ENCODE results near the gene KRT5.

KRT5 gene

DNA sequence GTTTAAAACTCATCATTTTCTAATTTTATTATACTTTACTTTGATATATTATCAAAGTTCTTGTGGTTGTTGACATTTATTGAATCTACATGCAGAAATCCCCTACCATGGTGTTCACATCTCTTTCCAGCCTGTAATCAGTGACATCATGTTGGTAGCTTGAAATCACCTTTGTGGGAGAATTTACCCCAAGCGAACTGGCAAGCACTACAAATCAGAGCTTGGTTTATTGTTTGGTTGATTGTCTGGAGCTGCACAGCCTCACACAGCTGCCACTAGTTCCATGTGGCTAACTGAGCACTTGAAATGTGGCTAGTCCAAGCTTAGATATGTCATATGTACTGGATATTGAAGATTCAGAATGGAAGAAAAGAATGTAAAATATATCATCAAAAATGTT lies 15.4 kb upstream of the KRT5 start:
- no peak for DNase-seq (ENCODE audit: low read depth)

DNA sequence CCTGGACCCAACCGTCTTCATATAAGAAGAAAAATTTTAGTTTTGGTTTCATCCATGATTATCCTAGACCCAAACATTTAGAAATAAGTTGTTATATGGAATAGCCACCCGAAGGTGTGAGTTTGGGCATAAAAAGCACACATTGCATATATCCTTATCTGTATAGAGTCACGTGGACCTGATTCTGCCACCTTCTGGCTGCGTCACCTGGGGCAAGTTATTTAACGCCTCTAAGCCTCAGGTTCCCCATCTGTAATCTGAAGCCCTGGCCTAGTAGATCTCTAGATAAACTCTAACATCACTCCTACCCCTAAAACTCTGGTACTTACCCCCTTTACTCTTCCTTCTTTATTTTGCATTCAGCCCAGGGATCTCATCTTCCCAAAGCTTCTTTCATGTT lies 14.3 kb upstream of the KRT5 start:
- no peak for DNase-seq (ENCODE audit: low read depth)

DNA sequence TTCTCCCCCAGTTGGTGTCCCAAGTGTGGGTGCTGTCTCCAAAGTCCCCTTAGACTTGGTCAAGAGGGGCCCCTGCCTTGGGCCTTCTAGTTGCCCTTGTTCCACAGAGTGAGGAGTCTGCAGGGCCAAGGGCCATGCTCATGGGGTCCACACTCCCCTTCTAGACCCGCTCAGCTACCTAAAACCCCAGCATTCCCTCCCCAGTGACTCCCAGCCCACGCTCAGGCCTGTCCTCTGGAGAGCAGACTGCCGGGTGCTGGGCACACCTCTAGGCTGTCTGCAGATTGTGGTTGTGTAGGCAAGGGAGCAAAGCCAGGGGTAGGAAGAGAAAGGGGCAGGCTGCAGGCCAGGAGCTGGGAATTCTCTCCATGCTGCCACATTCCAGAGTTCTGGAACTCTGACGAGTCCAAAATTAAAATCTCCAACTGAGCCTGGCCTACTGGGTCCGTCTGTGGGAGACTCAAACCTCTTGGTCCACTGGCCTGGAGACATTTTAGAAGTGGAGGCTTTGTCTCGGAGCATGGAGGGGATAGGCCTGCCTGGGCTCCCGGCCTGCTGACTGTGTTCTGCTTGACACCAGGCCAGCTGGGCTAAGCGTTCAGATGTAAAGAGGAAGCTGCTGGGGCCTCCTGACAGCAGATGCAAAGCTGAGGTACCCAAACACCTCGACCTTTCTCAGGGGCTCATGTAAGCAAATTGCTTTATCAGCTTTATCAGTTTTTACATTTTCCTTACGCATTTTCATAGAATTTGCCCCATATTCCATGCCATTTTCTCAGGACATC lies 13.7 kb upstream of the KRT5 start:
- no peak for DNase-seq (ENCODE audit: low read depth)

DNA sequence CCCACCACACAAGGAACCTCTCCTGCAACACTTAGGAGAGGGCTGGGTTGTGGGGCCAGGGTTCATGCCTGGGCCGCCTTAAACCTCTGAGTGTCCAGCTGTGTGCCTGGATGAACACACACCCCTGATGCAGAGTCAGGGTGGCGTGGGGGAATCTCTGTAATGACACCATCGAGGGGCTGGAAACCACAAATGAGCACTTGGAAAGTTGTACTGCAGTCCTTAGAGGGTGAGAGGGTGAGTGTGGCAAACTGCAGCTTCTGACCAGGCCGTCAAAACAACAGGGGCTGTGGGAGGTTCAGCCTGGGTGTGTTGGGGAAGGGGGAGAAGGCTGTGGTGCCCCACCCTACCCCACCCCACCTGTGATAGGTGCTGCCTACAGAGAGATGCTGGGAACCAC lies 12.4 kb upstream of the KRT5 start:
- no peak for DNase-seq (ENCODE audit: low read depth)

DNA sequence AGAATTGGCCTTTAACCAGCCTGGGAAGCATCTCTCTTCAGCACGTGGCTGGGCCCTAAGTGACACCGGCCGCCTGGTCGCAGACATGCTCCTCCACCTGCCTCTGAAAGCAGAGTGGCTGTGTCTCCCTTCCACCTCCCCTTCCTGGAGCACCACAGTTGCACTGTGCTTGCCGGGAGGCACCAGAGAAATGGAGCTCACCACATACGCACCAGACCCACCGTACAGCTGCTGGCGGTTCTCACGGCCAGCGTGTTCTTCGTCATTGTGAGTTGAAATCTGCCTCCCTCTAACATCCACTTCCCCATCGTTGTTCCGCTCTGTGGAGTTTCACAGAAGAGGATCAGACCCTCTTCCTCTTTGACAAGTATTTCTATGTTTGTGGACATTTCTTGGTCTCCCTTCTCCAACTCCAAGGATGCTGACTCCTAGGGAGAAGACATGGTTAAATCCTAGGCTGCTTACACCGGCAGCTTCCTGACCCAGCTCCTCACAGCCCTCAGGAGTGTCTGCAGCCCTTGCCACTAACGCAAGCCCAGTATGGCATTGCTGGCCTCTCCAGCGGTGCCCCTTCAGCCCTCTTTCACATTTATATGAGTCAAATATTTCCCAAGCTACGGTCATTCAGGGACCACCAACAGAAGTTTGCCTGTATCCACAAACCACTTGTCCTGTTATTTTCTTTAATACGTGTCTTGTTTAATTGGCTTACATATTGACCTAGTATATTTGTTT lies 11.5 kb upstream of the KRT5 start:
- DNase-seq (ENCODE audit: low read depth) = no peak

DNA sequence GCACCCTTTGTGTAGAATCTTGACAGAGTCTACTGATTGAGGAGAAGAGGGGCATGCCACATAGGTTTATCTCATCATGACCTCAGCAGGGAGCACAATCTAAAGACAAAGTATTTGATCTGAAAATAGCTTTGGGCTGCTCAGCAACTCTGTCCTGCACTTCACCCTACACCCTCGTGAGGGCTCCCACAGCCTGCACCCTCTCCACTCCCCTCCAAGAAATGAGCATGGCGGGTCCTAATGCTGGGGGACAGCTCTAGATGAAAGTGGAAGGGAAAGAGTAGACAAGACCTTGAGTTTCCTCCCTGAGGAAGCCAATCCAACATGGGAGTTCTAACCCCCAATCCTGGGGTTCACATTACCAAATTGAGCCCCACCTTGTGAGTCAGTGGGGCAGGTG lies 10.7 kb upstream of the KRT5 start:
- DNase-seq (ENCODE audit: low read depth) = no peak

DNA sequence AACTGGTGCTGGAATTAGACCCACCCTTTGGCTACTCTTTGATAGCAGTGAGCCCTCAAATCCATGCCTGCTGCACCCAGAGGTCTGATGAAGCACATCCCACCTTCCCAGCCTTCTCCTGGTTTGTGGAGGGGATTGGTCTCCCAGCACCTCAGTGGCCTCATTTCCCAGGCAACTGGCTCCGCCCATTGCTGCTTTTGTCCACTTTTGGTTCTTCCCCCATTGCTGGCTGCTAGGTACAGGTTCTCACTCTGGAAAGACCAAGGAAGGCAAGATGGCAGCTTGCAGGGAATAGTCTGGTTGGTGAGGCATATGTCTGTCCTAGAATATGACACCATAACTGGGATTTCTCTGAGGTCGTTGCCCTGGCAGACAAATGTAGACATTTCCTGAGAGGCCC lies 10.2 kb upstream of the KRT5 start:
- DNase-seq (ENCODE audit: low read depth) = no peak

DNA sequence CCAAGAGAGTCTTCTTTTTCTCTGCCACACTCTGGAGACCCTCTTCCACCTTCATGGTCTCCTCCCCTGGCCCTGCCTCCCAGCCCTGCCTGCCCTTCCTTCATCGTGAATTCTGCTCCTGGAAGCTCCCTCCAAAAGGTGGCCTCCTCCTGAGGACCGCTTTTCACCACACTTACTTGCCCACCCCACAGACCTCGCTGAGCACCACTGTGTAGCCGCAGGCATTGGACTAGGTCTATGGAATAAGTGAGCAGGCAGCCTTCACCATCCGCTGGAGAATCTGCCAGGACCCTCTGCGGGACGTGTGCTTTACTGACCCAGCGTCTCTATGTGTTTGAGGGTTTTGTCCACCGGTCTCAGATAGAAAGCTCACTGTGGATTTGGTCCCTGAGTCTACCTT lies 9.7 kb upstream of the KRT5 start:
- no peak for DNase-seq (ENCODE audit: low read depth)

DNA sequence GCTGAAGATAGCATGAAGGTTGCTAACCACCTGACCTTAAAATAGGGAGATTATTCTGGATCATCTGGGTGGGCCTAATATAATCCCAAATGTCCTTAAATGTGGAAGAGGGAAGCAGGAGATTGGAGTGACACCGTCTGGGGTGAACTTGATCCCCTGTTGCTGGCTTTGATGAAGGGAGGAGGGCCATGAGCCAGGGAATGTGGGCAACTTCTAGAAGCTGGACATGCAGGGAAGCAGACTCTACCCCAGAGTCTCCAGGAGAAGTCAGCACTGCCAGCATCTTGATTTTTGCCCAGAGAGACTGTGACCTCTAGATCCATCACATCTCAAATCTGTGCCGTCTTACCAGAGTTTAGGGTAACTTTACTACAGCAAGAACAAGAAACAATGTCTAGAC lies 9.2 kb upstream of the KRT5 start:
- DNase-seq (ENCODE audit: low read depth) = no peak

DNA sequence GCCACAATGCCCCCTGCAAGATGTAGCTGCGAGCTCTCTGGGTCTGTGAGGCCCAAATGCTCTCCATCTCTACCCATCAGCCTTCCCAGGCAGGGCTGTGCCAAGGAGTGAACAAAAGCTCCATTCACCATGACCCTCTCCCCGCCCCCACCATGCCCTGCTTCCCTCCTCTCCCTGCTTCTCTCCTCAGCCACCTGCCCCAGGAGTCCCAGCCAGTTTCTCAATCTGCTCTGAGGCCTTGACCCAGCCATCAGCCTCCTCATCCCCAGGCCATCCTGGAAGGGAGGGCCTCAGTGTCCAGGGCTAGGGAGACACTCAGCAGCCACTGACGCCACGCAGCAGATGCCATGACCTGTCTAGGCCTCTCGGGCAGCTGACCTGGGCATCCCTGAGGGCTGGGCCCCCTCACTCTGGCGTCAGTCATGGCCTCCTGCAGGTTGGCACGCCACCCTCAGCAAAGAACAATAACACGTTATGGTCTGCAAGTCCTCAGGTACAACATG lies 8.5 kb upstream of the KRT5 start:
- DNase-seq (ENCODE audit: low read depth) = no peak

DNA sequence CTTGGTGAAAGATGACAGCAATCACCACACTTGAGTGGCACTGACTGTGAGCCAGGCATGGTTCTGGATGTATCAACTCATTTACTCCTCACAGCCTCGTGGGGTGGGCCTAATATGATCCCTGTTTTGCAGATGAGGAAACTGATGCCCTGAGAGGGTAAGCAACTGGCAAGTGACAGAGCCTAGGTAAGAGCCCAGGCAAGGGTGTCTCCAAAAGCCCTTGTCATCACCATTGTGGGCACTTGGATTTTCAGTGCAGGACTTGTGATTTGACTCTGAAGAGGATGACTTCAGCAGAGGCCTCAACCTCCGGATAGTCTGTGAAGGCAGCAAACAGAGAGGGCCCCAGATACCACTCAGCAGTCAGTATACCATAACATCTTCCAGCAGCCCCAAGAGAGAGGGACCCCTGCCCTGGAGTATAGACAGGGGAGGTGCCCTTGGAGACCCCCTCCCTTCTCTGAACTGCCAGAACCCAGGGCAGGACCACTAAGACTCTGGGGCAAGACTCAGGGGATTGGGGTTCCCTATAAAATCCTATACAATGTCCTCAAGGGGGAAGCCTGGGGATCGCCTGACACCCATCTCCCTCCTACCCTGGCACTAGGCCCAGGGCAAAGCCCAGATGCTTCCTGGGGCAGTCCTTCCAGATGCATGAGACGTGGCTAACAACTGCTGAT lies 7.1 kb upstream of the KRT5 start:
- DNase-seq (ENCODE audit: low read depth) = no peak

DNA sequence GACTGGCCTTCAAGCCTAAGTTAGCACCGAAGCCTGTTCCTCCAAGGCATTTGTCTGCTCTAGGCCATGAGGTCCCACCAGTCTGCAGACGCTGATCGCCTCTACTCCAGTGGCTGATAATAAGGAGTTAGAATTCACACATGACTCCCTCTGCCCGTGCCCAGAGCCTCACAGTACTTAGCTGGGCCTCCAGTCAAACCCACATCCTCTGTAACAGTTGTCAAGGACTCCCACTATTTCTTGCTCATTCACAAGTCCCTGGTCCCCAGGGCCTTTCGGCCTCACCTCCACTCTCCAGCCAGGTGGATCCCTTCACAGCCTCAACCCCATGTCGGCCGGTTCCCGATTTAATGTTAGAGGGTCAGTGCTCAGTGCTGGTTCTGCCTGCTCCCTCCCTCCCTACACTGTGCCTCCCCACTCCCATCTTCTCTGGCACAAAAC lies 6.3 kb upstream of the KRT5 start:
- DNase-seq (ENCODE audit: low read depth) = no peak

DNA sequence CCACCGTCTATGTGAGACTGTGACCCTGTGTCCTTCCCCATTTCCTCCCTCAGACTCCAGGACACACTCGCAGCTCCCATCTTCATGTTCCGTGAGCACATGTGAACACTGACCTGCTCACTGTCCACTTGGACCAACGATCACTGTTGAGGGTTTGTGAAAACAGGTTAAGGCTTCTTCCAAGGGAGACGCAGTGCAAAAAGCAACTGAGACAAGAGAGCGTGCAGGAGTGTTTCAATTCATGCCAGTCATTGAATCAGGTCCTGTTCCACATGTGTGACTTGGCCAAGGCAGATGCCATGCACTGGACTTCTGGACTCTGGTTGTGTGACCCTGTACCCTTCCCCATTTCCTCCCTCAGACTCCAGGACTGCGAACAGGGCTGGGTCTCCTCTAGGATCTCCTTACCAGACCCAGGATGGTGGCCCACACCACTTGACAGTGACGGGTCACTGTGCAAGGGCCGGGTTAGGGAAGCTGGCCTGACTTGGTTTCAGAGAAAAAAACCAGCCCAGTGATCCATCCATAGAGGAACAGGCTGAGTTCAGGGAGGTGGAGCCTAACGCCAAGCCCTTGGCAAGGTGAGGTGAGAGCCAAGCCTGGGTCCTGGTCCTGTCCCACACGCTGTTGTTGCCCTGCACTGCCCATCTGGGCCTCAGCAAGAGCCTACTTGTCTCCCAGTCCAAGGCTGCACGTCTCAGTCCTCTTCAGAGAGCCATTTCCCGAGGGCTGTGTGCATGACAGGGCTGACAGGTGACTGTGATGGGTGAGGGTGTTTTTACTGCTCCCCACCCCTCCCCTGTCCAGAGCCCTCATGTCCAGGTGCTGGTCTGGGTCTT lies 5.7 kb upstream of the KRT5 start:
- DNase-seq (ENCODE audit: low read depth) = no peak

DNA sequence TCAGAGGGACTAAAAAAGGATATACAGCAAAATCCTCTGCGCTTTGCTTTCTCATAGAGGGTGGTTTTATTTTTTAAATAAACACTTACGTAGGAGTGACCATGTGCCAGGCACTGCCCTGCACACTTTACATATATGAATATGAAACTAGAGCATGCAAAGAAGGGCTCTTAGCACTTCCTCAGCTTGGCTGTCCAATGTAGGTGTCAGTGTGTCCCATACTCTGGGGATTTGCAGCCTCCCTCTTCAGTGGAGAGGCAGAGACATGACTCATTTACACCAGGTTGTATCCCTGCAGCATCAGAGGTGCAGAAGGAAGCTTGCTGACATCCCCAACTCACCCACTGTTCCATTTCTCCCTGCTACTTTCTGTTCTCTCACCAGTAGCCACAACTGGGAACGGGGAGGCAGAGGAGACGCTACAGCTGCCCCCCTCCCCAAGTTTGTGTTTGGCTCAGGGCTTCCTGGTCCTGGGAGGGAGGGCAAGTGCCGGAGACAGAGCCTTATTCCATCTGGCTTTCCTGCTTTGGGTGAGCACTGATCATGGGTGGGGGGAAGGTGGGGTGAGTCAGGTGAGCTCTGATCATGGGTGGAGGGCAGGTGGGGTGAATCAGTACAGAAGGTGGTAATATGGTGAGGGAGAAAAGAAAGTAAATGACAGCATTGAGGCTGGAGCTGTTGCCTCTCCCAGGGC lies 4.9 kb upstream of the KRT5 start:
- DNase-seq (ENCODE audit: low read depth) = no peak

DNA sequence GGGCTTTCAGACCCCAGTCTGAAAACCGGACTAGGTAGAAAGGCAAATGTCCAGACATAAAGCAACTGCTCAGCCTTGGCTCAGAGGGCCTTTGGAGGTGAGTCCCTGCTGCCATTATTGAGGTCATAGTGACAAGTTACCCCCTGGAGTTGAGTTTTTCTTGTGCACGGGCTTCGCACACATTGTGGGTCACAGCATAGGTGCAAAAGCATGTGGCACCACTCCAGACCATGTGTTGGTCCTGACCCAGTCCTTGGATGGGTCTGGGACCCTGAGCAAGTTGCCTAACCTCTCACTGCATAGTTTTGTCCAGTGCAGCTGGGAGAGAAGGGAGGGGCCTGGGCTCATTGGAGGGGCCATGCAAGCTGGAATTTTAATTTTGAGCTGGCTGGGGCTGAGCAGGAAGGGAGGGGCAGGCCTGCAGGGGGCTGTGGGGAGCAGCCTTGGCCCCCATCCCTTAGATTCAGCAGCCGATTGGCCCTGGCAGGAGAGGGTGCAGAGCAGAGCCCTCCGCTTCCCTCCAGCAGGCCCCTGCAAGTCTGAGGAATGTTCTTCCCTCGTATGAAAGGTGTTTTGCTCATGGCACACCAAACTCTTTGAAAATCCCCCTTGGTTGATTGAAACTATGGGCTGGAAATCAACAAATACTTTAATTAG lies 4.2 kb upstream of the KRT5 start:
- DNase-seq (ENCODE audit: low read depth) = no peak

DNA sequence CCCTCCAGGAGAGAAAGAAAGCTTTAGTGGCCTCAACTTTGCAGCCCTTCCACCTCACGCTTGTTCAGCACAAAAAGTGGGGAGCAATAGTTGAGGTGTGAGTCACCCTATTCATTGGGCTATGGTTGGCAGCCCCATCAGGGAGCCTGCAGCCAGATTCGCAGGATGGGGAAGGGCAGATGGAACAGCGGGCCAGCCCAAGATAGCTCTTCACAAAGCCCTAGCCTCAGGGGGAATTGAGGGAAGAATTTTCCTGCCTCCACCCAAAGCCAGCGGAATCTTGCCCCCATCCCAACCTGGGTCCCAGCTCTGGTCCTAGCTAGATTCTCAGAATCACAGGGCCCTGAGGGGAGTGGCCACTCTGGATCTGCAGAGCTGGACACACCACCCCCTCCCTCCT lies 3.6 kb upstream of the KRT5 start:
- DNase-seq (ENCODE audit: low read depth) = no peak

DNA sequence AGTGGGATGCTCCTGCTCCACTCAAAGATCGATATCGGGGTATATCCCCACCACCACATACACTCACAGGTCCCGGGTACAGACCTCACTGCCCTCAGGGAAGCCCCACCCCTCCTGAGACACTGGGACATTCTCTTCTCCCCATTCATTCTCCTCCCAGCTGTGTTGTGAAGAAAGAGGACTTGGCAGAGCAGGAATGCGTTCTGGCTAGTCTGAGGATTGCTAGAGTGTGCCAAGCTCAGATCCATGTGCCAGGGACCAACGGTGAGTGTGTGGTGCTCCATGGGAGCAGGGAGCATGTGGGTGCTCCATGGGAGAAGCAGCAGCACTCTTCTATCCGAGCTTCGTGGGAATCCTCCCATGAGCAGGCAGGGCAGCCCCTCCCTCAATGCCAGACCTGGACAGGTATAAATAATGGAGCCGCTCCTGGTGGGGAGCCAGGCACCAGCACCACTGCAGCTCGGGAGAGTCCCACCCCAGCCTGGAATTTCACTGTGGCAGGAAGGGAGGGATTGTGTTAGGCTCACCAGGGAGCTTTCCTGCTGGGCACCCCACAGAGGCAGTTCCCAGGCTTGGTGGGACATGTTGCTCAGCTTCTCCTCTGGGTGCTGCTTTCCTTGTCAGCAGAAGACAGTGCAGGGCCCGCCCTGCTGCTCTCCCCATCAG lies 2.3 kb upstream of the KRT5 start:
- DNase-seq (ENCODE audit: low read depth) = no peak

DNA sequence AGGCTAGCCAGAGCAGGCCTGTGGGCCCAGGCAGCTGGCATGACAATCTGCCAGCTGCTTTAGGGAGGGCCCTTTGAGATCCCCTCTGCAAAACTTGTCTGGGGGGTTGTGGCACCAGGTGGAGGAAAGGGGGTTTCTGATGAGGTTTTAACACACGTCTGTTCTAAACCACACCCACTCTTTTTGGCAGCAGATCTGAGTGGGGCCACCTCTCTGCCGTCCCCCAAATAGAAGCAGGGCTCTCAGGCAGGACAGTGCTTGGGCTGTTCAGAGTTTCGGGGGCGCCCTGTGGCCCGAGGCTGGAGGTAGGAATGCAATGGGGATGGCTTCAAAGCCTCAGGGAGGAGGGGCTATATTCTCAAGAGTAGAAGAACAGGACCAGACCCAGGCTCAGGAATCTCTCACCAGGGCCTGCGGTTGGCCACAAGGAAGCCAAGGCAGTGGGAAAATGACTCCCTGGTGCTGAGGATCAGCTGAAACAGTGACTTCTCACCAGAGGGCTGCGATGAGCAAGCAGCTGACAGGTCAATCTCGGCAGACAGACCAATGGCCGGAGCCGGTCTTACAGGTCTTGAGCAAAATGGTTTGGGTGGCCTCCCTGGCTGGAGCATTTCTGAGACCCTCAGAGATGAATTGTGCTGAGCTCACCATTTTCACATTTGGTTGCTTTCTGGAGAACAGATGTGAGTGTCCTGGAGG lies 1.5 kb upstream of the KRT5 start:
- DNase-seq (ENCODE audit: low read depth) = no peak

DNA sequence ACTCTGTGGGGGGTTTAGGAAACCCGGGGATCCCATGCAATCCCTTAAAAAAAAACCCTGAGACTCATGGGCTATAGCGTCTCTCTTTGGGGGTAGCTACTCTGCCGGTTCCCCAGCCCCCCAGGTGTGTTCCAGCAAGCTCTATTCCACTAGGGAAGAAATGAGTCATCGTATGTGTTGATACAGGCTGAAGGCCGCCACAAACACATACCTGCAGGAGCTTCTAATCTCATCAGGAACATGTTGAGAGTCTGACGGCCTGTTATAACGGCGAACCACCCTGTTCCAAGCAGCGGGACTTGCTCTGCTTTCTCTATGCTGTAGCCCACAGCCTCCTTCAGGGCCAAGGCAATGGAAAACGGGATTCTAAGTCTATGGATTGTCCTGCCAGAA lies 977 bp upstream of the KRT5 start:
- no peak for DNase-seq (ENCODE audit: low read depth)

DNA sequence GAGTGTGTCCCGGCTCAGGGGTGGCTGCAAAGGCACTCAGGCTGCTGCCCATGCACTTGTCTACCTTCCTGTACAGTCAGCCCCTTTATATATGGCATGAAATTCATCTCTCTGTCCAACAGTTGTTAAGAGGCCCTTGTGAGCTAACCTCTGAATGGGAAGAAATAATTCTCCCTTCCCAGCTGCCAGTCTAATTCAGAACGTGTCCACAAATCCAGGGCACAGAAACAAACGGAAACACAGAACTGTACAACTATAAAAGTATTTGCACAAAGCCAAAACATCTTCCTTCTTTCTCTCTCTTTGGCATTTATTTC lies 849 bp downstream of the KRT5 start:
- DNase-seq (ENCODE audit: low read depth) = no peak
